ENCODE measurements around the gene ADCY2.

GRCh38 chr5:7667216-7667767, 271.4 kb downstream of the ADCY2 start:
- no peak for TF ChIP-seq ZNF114 (tag by site-specific recombination; IDR thresholded peaks at IDR 0.05)
- TF ChIP-seq, protein P1, sequence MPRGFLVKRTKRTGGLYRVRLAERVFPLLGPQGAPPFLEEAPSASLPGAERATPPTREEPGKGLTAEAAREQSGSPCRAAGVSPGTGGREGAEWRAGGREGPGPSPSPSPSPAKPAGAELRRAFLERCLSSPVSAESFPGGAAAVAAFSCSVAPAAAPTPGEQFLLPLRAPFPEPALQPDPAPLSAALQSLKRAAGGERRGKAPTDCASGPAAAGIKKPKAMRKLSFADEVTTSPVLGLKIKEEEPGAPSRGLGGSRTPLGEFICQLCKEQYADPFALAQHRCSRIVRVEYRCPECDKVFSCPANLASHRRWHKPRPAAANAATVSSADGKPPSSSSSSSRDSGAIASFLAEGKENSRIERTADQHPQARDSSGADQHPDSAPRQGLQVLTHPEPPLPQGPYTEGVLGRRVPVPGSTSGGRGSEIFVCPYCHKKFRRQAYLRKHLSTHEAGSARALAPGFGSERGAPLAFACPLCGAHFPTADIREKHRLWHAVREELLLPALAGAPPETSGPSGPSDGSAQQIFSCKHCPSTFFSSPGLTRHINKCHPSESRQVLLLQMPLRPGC (tag by site-specific recombination; IDR thresholded peaks at IDR 0.05) = no peak
- TF ChIP-seq SETDB1 (IDR thresholded peaks at IDR 0.05; ENCODE audit: insufficient read length, low read length) = no peak
- TF ChIP-seq, protein P2, sequence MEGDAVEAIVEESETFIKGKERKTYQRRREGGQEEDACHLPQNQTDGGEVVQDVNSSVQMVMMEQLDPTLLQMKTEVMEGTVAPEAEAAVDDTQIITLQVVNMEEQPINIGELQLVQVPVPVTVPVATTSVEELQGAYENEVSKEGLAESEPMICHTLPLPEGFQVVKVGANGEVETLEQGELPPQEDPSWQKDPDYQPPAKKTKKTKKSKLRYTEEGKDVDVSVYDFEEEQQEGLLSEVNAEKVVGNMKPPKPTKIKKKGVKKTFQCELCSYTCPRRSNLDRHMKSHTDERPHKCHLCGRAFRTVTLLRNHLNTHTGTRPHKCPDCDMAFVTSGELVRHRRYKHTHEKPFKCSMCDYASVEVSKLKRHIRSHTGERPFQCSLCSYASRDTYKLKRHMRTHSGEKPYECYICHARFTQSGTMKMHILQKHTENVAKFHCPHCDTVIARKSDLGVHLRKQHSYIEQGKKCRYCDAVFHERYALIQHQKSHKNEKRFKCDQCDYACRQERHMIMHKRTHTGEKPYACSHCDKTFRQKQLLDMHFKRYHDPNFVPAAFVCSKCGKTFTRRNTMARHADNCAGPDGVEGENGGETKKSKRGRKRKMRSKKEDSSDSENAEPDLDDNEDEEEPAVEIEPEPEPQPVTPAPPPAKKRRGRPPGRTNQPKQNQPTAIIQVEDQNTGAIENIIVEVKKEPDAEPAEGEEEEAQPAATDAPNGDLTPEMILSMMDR (tag by site-specific recombination; IDR thresholded peaks at IDR 0.05) = no peak
- TF ChIP-seq ZSCAN30 (tag by site-specific recombination; IDR thresholded peaks at IDR 0.05) = no peak
- TF ChIP-seq KLF17 (tag by site-specific recombination; IDR thresholded peaks at IDR 0.05) = no peak
- TF ChIP-seq ZNF596 (tag by site-specific recombination; IDR thresholded peaks at IDR 0.05) = no peak
- TF ChIP-seq ZNF311 (tag by site-specific recombination; IDR thresholded peaks at IDR 0.05; ENCODE audit: borderline replicate concordance) = no peak
- no peak for TF ChIP-seq SALL2 (tag by site-specific recombination; IDR thresholded peaks at IDR 0.05; ENCODE audit: borderline replicate concordance)
- TF ChIP-seq, protein P3, sequence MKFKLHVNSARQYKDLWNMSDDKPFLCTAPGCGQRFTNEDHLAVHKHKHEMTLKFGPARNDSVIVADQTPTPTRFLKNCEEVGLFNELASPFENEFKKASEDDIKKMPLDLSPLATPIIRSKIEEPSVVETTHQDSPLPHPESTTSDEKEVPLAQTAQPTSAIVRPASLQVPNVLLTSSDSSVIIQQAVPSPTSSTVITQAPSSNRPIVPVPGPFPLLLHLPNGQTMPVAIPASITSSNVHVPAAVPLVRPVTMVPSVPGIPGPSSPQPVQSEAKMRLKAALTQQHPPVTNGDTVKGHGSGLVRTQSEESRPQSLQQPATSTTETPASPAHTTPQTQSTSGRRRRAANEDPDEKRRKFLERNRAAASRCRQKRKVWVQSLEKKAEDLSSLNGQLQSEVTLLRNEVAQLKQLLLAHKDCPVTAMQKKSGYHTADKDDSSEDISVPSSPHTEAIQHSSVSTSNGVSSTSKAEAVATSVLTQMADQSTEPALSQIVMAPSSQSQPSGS (tag by site-specific recombination; IDR thresholded peaks at IDR 0.05; ENCODE audit: low read depth) = no peak
- TF ChIP-seq REST (tag by site-specific recombination; IDR thresholded peaks at IDR 0.05) = no peak

Measured in HEK293 (cell line).